ENCODE data around the gene CFTR.

DNA sequence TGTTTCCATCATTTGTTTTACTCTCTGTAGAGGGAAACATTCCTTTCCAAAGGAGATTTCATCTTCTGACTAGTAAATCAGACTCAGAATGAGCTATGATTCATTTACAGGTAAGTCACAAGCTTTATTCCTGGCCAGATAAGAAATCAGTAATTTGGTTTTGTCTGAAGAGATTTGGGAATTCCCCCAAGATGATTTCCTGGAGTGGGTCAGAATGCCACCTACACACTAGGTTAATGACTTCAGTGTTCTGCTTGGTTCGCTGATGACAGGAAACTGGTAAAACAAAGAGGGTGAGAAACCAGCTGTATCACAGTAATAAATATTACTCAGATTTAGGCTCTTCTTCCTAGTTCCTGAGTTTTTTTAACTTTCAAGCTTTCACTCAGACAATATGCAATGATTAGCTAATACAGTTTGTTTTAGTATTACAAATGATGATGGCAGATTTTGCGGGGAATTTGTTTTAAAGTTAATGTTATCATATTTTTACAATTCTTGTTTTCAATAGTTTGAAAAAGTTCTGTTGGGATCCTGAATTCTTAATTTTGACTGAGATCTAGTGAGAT lies 44.3 kb upstream of the CFTR start:
- TF ChIP-seq, protein P1, sequence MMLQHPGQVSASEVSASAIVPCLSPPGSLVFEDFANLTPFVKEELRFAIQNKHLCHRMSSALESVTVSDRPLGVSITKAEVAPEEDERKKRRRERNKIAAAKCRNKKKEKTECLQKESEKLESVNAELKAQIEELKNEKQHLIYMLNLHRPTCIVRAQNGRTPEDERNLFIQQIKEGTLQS (IDR thresholded peaks at IDR 0.05; ENCODE audit: insufficient read depth, low read depth, low read length), result no peak
- TF ChIP-seq, protein P2, sequence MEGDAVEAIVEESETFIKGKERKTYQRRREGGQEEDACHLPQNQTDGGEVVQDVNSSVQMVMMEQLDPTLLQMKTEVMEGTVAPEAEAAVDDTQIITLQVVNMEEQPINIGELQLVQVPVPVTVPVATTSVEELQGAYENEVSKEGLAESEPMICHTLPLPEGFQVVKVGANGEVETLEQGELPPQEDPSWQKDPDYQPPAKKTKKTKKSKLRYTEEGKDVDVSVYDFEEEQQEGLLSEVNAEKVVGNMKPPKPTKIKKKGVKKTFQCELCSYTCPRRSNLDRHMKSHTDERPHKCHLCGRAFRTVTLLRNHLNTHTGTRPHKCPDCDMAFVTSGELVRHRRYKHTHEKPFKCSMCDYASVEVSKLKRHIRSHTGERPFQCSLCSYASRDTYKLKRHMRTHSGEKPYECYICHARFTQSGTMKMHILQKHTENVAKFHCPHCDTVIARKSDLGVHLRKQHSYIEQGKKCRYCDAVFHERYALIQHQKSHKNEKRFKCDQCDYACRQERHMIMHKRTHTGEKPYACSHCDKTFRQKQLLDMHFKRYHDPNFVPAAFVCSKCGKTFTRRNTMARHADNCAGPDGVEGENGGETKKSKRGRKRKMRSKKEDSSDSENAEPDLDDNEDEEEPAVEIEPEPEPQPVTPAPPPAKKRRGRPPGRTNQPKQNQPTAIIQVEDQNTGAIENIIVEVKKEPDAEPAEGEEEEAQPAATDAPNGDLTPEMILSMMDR (IDR thresholded peaks at IDR 0.05; ENCODE audit: control extremely low read depth in 1 of 3, insufficient read depth in 1 of 3, low read depth in 1 of 3, low read length in 3 of 3), result no peak
- TF ChIP-seq, protein P3, sequence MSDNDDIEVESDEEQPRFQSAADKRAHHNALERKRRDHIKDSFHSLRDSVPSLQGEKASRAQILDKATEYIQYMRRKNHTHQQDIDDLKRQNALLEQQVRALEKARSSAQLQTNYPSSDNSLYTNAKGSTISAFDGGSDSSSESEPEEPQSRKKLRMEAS (IDR thresholded peaks at IDR 0.05), result no peak
- TF ChIP-seq CREB1 (IDR thresholded peaks at IDR 0.05) (no peak), JUN (IDR thresholded peaks at IDR 0.05; ENCODE audit: low read depth, low read length) (no peak), POLR2A (IDR thresholded peaks at IDR 0.05; ENCODE audit: control extremely low read depth in 1 of 2, low read depth in 2 of 2, low read length in 2 of 2) (no peak), CEBPB (IDR thresholded peaks at IDR 0.05; ENCODE audit: low read depth, low read length) (no peak), EP300 (IDR thresholded peaks at IDR 0.05; ENCODE audit: borderline replicate concordance in 1 of 2, low read depth in 2 of 2, low read length in 2 of 2) (no peak), HDAC2 (IDR thresholded peaks at IDR 0.05; ENCODE audit: borderline replicate concordance in 1 of 2, low read depth in 2 of 2, low read length in 2 of 2) (no peak)
